HG03460 (cell line): ENCODE measurements around the gene UGT1A1.

ENCODE experiments used
- ATAC-seq: cut with Tn5 transposase; IDR thresholded peaks from one replicate; pipeline ENCODE4 v1.9.1; 2021; ENCODE audit not compliant: unreplicated experiment

Gene UGT1A1

DNA sequence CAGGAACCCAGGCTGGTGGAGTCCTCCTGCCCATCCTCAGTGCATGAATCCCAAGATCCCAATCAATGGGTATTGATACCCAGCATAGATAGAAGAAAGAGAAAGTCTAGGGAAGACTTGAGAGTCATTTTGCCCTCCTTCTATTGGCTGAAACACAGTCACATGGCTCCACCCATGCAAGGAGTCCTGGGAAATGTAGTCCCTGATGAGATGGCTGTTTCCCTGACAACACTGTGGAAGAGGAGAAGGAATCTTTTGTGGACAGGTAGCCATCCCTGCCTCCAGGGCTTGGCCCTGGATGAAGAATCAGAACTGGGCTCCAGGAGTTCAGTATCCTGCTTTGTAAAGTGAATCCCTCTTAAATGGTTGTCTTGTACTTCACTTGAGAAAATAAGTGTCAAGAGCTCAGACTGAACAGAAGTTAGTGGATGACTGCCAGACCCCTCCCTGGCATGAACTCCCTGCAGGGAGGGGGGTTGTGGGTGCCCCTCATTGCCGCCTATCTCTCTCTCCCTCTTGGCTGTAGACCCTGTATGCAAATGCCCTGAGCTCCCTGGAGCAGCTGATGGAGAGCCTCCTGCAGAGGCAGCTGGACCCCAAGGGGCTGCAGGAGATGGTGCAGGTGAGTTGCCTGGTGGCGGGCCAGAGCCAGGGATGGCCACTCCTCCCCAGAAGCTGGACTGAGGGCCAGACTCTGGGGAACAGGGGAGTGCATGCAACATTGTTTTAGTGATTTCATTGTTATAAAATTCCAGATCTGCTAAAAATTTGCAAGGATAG lies 54.2 kb downstream of the UGT1A1 start:
- ATAC-seq, result no peak

DNA sequence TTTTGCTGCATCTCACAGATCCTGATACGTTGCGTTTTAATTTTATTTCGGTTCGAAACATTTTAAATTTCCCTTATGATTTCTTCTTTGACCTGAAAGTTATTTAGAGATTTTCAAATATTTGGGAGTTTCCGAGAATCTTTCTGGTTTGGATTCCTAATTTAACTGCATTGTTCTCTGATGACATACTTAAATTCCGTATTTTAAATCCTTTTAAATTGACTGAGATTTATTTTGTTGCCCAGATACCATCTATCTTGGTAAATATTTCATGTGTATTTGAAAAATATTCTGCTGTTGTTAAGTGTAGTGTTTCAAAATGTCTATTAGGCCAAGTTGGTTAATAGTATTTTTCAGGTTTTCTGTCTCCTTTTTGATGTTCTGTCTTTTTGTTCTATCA lies 55.8 kb downstream of the UGT1A1 start:
- no peak for ATAC-seq

DNA sequence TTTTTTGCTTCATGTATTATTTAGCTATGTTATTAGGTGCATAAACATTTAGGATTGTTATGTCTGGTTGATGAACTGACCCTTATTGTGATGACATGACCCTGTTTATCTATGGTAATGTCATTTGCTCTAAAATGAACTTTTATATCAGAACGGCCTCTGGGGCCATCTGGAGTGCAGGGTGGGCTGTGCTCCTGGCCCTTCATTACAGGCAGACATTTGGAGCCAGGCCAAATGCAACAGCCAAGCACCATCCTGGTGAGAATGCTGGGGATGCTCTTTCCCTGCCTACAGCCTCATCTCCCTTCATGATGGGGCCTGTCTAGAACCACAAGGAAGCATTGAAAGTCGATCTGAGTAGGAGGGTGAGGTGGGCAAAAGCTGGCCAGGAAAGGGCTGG lies 56.3 kb downstream of the UGT1A1 start:
- no peak for ATAC-seq

DNA sequence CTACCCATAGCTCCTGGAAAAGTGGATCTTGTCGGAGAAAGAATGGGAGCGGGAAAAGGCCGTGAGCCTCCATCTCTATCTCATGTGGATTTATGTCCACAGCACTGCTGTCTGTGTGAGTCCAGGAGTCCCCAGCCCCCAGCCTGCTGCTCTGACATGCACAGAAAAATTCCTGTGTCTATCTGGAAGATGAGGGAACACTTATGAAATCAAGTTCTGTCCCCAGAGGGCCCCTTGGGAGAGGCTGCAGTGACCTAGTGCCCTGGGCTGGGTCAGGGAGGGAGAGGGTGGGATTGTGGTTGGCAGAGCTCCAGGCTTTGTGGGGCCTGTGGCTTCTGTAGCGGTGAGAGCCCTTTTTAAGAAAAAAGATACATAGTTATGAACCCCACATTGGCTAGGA lies 56.7 kb downstream of the UGT1A1 start:
- no peak for ATAC-seq

DNA sequence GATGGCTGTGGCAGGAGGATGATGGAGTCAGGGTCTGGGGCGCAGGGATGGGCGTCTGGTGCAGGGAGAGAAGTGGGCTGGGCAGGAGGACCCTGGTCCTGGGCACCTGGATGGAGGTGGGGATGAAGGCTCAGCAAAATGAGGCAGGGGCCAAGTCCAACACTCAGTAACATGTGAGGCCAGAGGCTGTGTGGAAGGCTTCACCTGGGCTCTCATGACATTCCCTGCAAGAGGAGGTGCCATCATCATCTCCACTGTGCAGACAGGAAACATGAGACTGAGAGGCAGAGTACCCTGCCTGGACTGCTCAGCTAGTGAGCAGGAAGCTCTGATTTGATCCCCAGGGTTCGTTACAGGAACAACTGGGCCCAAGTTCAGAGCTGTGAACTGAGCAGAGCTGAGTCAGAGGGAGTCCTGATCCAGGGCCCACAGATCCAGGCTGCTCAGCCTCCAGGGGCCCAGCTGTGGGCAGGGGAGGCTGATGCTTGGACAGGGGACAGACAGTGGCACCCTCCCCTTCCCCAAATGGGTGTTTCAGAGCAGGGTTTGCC lies 57.4 kb downstream of the UGT1A1 start:
- no peak for ATAC-seq

DNA sequence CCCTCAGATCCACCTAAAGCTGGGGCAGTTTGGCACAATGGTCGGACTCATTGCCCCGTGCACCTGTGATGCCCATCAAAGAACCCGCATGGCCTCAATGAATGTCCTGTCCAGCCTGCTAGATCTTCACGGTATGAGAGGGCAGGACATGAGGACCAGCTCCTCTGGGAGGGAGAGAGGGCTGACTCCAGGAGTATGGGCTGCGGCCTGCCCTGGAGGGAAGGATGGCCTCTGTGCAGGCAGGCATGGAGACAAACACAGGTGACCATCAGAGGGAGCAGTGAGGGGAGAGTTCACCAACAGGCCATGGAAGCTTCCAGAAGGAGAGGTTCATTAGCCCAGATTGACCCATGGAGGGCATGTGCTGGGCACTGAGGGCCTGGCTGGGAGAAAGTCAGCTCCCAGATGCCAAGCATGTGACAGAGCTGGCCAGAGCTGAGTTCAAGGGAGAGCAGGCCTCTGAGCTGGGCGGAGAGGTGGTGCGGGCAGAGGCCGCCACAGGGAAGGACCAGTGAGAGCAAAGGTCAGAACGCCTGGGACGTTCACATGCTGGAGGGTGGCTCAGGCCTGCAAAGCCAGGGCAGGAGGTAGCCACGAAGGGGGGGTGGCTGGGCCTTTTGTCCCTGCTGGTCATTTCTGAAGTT lies 58.0 kb downstream of the UGT1A1 start:
- no peak for ATAC-seq

DNA sequence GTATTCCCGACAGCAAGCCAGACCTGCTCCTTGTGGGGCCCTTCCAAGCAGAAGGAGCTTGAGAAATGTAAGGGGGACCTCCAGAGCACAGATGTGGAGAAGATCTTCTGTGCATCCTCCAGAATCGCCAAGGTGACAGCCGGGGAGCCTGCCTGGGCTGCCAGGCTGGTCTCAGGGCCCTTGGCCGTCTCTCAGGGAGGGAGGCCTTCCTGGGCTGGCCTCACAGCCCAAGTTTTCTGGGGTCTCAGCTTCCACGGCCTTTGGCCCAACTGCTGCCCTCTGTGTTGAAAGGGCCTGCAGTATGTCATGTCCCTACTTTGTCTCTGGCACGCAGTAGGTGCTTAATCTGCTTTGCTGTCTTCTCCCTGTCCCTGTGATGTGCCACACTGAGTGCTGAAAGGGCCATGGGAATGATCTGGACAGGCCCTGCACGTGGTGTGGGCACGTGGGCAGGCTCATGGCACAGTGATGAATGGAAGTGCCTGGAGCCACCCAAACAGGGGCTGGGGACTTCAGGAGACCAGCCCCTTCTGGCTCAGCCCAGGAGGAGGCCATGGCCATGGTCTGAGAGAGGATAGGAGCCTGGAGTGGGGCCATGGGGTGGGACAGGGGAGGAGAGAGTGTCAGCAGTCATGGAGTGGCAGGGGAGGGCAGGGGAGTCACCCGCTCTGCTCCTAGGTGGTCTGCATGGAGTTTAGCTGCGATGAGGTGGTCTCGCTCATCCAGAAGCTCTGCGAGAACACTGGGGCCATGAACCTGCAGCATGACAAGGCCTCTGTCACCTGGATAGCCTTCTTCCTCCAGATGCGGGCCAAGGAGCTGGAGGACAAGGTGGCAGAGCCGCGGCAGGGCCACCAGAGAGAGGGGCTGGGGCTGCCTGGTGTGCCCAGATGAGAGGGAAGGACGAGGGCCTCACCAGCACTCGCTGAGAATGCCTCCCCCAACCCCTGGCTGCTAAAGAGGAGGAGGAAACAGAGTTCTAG lies 58.9 kb downstream of the UGT1A1 start:
- no peak for ATAC-seq

DNA sequence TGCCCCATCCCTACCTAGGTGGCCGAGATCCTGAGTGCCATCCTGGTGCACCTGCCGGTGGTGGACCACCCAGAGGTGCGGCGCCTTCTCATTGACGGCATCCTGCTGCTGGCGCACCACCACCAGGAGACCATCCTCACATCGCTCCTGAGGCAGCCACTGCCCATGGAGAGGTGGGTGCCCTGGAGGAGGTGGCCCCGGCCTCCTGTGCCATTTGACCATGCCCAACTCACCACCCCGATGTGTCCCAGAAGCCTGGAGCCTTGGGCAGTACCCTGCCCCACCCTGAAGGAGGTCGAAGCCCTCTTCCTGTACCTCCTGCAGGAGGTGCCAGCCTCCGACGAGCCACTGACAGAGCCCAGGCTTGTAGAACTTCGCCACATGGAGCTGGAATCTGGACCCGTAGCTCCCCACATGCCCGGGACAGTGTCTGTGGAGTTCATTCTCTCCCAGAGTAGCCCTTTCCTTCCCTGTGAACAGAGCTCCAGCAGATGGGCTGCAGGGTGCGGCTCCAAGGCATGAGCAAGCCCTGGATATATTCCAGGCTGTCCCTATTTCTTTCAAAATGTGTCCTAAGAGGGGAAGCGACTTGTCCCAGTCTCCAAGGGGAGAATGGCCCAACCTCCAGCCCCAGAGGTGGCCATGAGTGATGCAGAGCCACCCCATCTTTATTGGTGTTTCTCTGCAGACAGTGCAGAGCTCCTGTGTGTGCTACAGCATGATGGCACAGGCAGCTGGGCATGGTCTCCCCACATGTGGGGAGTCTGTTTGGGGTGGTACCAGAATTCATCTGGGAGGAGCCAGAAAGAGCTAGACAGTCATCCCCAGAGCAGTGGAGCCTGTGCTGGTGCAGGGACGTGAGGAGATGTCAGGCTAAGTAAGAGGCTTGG lies 60.1 kb downstream of the UGT1A1 start:
- no peak for ATAC-seq

DNA sequence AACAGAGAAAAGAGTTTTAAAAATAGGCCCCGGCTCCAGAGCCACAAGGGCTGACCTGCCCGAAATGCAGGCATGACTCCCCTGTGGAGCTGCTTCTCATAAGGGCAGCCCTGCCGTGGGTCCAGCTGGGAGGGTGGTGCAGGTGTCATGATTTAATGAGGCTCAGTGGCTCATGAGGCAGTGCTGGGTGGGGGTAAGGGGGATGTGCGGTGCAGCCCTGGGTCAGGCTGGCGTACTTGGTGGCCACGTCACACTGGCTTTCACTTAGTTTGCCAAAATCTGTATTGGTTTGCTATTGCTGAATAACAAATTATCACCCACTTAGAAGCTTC lies 60.7 kb downstream of the UGT1A1 start:
- ATAC-seq, result no peak

DNA sequence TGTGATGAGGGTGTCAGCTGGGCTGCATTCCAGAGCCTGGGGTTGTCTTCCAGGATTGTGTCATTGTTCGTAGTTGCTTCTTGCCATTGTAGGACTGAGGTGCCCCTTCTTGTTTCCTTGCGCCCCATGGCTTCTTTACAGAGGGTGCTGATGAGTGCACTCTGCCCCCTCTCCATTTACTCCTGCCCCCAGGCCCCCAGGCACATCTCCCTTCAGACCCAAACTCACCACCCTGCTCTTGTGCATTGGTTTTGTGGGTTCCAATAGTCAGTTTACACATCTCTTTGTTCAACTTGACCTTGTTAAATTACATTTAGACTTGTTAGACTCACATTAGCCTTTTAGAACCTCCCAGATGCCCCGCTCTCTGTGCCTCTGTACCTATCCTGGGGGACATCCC lies 61.1 kb downstream of the UGT1A1 start:
- ATAC-seq, result no peak

DNA sequence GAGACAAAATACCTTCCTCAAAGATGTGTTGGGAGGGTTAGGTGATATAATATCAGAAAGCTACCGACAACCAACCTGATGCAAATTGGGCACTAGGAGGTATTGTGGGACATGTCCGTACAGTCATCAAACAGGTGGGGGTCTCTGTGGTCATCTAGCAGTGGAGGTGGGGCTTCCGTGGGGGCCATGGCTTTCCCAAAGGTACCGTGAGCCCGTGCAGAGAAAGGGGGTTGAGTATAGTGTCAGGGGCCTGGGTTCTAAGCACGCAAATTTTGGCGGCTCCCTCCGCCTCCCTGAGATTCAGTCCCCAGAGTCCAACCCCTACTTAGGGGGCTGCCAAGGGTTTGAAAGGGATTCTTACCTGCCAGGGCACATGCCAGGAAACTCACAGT lies 61.6 kb downstream of the UGT1A1 start:
- no peak for ATAC-seq

DNA sequence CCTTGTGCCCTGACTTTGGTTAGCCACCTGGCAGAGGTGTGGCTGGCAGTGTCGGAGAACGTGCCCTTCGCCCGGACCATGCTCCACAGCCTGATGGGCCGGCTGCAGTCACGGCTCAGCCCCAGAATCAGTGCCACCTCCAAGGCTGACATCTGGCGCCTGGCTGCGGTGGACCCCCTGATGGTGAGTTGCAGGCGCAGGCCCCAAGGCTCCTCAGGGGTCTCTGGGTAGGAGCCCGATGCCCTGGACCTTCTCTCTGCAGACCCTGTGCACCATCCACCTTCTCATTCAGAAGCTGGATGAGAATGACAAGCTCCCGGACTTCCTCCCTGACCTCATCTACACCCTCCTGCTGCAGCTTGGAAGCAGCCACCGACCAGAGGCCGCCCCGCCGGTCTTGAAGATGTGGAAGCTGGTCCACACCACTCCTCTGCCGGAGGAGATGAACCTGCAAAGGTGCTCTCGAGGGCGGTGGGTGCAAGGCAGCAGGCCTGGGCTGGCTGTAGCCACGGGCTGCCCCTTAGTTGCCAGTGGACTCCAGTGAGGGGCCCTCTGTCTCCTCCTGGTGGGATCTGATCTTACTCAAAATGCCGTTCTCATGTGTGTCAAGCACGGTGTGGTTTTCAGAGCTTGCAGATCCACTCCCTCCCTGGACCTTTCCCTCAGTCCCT lies 62.2 kb downstream of the UGT1A1 start:
- no peak for ATAC-seq
